GM19395 (cell line): ENCODE results near the gene ACVR2A.

Source experiments
- ATAC-seq: cut with Tn5 transposase; IDR thresholded peaks from one replicate; pipeline ENCODE4 v1.9.1; 2021; ENCODE audit warnings: mild to moderate bottlenecking, moderate library complexity; ENCODE audit not compliant: unreplicated experiment

ACVR2A gene

GRCh38 chr2:147844697-147845410 is at the start of gene ACVR2A:
ACVR2A (plus strand) TSS chr2:147845029; CDS start chr2:147845153, 124 bp downstream.
- ATAC-seq: peak; percentile 41

GRCh38 chr2:147800316-147800715 is 44.5 kb upstream of the ACVR2A start:
- ATAC-seq: no peak

- no peak for ATAC-seq
These were observed 38.0 kb upstream of the ACVR2A start for GRCh38 chr2:147806846-147807245.

- ATAC-seq: no peak
These were observed 36.3 kb upstream of the ACVR2A start for GRCh38 chr2:147808520-147808919.

GRCh38 chr2:147810883-147811765 is 33.7 kb upstream of the ACVR2A start:
- no peak for ATAC-seq

GRCh38 chr2:147818741-147819140 is 26.1 kb upstream of the ACVR2A start:
- ATAC-seq: no peak

GRCh38 chr2:147824620-147825019 is 20.2 kb upstream of the ACVR2A start:
- no peak for ATAC-seq

GRCh38 chr2:147826278-147827087 is 18.3 kb upstream of the ACVR2A start:
- ATAC-seq: no peak

GRCh38 chr2:147827088-147827375 is 17.8 kb upstream of the ACVR2A start:
- ATAC-seq: no peak

- no peak for ATAC-seq
These were observed 15.7 kb upstream of the ACVR2A start for GRCh38 chr2:147829106-147829505.

GRCh38 chr2:147836099-147836498 is 8.7 kb upstream of the ACVR2A start:
- no peak for ATAC-seq

GRCh38 chr2:147843391-147843863 is 1.4 kb upstream of the ACVR2A start:
- ATAC-seq: no peak

GRCh38 chr2:147843864-147844696 is 749 bp upstream of the ACVR2A start:
- peak; percentile 79 for ATAC-seq

- peak; percentile 65 for ATAC-seq
These were observed 662 bp downstream of the ACVR2A start for GRCh38 chr2:147845411-147845971.

- no peak for ATAC-seq
These were observed 1.7 kb downstream of the ACVR2A start for GRCh38 chr2:147846412-147847081.

- no peak for ATAC-seq
These were observed 3.0 kb downstream of the ACVR2A start for GRCh38 chr2:147847746-147848391.

GRCh38 chr2:147850838-147851237 is 6.0 kb downstream of the ACVR2A start:
- no peak for ATAC-seq

- ATAC-seq: no peak
These were observed 6.6 kb downstream of the ACVR2A start for GRCh38 chr2:147851244-147851930.
